ENCODE measurements around the gene LHFPL3. TPM values are rescaled to one million over a fixed set of nuclear protein-coding genes. Genes with fewer than 3 reads are reported as not detected.

Gene LHFPL3
- polyA plus RNA-seq, 1 of the 3 experiments (the other 2 are of a cell fraction): not detected

DNA sequence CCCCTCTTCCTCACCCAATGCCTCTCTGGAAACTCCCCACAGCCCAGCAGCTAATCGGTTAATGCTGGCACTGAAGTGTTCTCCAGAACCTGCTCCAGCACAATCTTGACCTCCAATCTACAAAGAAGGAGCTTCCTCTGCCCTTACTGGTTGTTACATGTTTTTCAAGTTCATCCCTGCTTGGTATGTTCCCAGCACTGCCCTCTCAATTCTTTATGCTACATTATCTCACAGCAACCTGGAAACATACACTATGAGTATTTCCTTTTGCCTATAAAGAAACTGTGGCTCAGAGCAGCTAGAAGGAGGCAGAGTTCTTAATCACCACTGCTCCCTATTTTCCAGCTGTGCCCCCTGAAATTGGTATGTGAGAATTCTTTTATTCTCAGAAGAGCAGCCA, 601.5 kb downstream of the LHFPL3 start (continued):
- TF ChIP-seq, protein P1, sequence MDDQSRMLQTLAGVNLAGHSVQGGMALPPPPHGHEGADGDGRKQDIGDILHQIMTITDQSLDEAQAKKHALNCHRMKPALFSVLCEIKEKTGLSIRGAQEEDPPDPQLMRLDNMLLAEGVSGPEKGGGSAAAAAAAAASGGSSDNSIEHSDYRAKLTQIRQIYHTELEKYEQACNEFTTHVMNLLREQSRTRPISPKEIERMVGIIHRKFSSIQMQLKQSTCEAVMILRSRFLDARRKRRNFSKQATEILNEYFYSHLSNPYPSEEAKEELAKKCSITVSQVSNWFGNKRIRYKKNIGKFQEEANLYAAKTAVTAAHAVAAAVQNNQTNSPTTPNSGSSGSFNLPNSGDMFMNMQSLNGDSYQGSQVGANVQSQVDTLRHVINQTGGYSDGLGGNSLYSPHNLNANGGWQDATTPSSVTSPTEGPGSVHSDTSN (IDR thresholded peaks at IDR 0.05): no peak
- TF ChIP-seq, protein P2, sequence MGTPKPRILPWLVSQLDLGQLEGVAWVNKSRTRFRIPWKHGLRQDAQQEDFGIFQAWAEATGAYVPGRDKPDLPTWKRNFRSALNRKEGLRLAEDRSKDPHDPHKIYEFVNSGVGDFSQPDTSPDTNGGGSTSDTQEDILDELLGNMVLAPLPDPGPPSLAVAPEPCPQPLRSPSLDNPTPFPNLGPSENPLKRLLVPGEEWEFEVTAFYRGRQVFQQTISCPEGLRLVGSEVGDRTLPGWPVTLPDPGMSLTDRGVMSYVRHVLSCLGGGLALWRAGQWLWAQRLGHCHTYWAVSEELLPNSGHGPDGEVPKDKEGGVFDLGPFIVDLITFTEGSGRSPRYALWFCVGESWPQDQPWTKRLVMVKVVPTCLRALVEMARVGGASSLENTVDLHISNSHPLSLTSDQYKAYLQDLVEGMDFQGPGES (IDR thresholded peaks at IDR 0.05; ENCODE audit: low read depth, low read length): no peak
- TF ChIP-seq, protein P3, sequence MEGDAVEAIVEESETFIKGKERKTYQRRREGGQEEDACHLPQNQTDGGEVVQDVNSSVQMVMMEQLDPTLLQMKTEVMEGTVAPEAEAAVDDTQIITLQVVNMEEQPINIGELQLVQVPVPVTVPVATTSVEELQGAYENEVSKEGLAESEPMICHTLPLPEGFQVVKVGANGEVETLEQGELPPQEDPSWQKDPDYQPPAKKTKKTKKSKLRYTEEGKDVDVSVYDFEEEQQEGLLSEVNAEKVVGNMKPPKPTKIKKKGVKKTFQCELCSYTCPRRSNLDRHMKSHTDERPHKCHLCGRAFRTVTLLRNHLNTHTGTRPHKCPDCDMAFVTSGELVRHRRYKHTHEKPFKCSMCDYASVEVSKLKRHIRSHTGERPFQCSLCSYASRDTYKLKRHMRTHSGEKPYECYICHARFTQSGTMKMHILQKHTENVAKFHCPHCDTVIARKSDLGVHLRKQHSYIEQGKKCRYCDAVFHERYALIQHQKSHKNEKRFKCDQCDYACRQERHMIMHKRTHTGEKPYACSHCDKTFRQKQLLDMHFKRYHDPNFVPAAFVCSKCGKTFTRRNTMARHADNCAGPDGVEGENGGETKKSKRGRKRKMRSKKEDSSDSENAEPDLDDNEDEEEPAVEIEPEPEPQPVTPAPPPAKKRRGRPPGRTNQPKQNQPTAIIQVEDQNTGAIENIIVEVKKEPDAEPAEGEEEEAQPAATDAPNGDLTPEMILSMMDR (IDR thresholded peaks at IDR 0.05): no peak
- no peak for TF ChIP-seq NFIC (IDR thresholded peaks at IDR 0.05; ENCODE audit: borderline replicate concordance)
- TF ChIP-seq TEAD4 (IDR thresholded peaks at IDR 0.05; ENCODE audit: borderline replicate concordance, insufficient read depth): no peak
- TF ChIP-seq TAF1 (IDR thresholded peaks at IDR 0.05; ENCODE audit: borderline replicate concordance, low read depth, low read length): no peak

DNA sequence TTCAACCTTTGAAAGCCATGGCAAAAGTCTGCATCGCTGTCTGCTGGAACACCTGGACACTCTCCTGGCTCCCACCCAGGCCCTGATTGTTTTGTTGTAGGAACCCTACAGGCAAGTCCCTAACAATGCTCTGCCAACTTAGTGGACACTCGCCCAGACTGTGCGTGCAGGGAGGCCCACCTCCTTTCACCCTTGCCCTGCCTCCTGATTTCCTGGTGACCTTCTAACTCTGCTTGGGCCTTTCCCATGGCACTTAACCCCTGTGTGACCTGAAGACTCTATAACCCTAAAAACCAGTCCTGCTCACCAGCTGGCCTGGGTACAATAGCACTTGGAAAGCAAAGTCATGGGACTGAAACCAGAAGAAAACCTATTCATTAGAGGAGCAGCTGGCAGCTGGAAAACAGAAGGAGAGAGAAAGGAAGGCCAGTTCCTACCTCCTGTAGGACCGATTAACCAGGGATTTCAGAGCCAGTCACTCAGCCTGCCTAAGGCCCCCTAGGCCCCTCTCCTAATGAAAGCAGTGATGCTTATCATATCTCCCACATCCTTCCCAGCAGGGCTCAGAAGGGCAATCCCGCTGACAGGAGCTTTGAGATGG, 602.9 kb downstream of the LHFPL3 start:
- Histone ChIP-seq H3K9me3 (no peaks in the 10 kb centered on the region), H3K36me3 (replicated peaks in 1 of 2; ENCODE audit: control insufficient read depth in 1 of 2, insufficient read depth in 2 of 2, low read length in 1 of 2) (no peaks in the 10 kb centered on the region), H3K27ac (ENCODE audit: low read depth in 2 of 2, low read length in 1 of 2) (peak overlapping the region in 1 of 2 experiments; percentile 87; a peak in 2 of 4 replicates), H3K4me2 (no peak overlapping the region), H3K4me1 (ENCODE audit: control insufficient read depth in 1 of 2, insufficient read depth in 2 of 2, low read depth in 1 of 2, low read length in 1 of 2) (peaks cover 0 to 7% of the 10 kb centered on the region in 2 experiments; a peak in 1 of 4 replicates), H3K27me3 (ENCODE audit: insufficient read depth) (no peaks in the 10 kb centered on the region), H2AFZ (ENCODE audit: low read depth) (no peak overlapping the region), H4K20me1 (ENCODE audit: insufficient read depth) (no peaks in the 10 kb centered on the region), H3K79me2 (ENCODE audit: insufficient read depth) (no peaks in the 10 kb centered on the region), H3K9ac (no peak overlapping the region), H3K4me3 (ENCODE audit: low read depth in 2 of 2, low read length in 1 of 2) (no peak overlapping the region), H3K9me2 (no peaks in the 10 kb centered on the region), H3F3A (replicated peaks; ENCODE audit: insufficient read depth) (no peaks in the 10 kb centered on the region)
- ChIA-PET POLR2A (no interaction called here), CTCF (interaction anchor here (0.6 to 3.0 kb wide), 8 partner anchors 9 to 614 kb away, joined by 3 to 16 read pairs (median 4); no protein-coding TSS in a partner anchor)
- DNase-seq: peak; percentile 86
- whole genome bisulfite sequencing (ENCODE audit: low lambda C conversion rate): 57% methylated on average over 5 of the region's 5 CpGs
- TF ChIP-seq RXRA (IDR thresholded peaks at IDR 0.05; ENCODE audit: borderline replicate concordance, low read depth) (no peak), FOSL2 (IDR thresholded peaks at IDR 0.05; ENCODE audit: borderline replicate concordance, low read depth) (no peak), RCOR1 (IDR thresholded peaks at IDR 0.05; ENCODE audit: low read length) (peak; percentile 39; the same call in 1 of the 2 replicates), GATA2 (CRISPR knock-in tag; IDR thresholded peaks at IDR 0.05) (peak; percentile 86), RFX5 (IDR thresholded peaks at IDR 0.05; ENCODE audit: low read length) (no peak), MXI1 (IDR thresholded peaks at IDR 0.05; ENCODE audit: low read depth, low read length) (0 out of 2 replicates have a peak, but pooled peaks have one; percentile 8), SMC3 (IDR thresholded peaks at IDR 0.05; ENCODE audit: low read depth, low read length) (no peak; the same call in 1 of the 2 replicates), TCF12 (IDR thresholded peaks at IDR 0.05) (peak; percentile 18; the same call in 1 of the 2 replicates), RAD21 (IDR thresholded peaks at IDR 0.05; ENCODE audit: low read length) (0 out of 2 replicates have a peak, but pooled peaks have one; percentile 0), CHD2 (IDR thresholded peaks at IDR 0.05; ENCODE audit: low read length, partially characterized antibody) (peak; percentile 70), EP300 (IDR thresholded peaks at IDR 0.05; ENCODE audit: borderline replicate concordance in 1 of 2, low read depth in 1 of 2, low read length in 1 of 2) (peak in 1 of 2 experiments; percentile 82; a peak in 1 of 4 replicates), FOXJ3 (CRISPR knock-in tag; IDR thresholded peaks at IDR 0.05) (peak; percentile 55; the same call in 1 of the 2 replicates)

Data from SK-N-SH (cell line).